Suprapubic skin (tissue), 4 donors: ENCODE results near the gene CADM1. TPM values are rescaled to one million over a fixed set of nuclear protein-coding genes. Genes with fewer than 3 reads are reported as not detected.

Experiments used
- DNase-seq, 2 donors: peaks; one replicate each; pipeline ENCODE4 v3.0.0-alpha.2; 2019; ENCODE audit warnings: low spot score in 2 of 2
- H3K27ac ChIP-seq: fragments of 200-600 bp; sonication (generic); one replicate; pipeline ENCODE4 v1.5.1; 2019
- H3K27me3 ChIP-seq: fragments of 200-600 bp; sonication (generic); one replicate; pipeline ENCODE4 v1.5.1; 2019
- H3K36me3 ChIP-seq: fragments of 200-600 bp; sonication (generic); one replicate; pipeline ENCODE4 v1.5.1; 2019
- H3K4me1 ChIP-seq: fragments of 200-600 bp; sonication (generic); one replicate; pipeline ENCODE4 v1.5.1; 2019
- H3K4me3 ChIP-seq: fragments of 200-600 bp; sonication (generic); one replicate; pipeline ENCODE4 v1.5.1; 2019; ENCODE audit warnings: mild to moderate bottlenecking
- H3K9me3 ChIP-seq: fragments of 200-600 bp; sonication (generic); one replicate; pipeline ENCODE4 v1.5.1; 2019
- EP300 ChIP-seq: sonication (generic); formaldehyde crosslinking; IDR thresholded peaks from one replicate; pipeline ENCODE4 v1.6.1; 2017; ENCODE audit warnings: antibody characterized with exemption
- POLR2A ChIP-seq, 2 donors: fragments of 450-650 bp; IDR thresholded peaks; one replicate each; pipeline ENCODE4 v1.6.1; 2017; ENCODE audit warnings: antibody characterized with exemption in 2 of 2, mild to moderate bottlenecking in 2 of 2, moderate library complexity in 2 of 2
- POLR2AphosphoS5 ChIP-seq, 3 donors: sonication (generic); formaldehyde crosslinking; IDR thresholded peaks; one replicate each; pipeline ENCODE4 v1.6.1; 2017; ENCODE audit warnings: antibody characterized with exemption in 3 of 3
- WGBS: methylation state at CpG from one replicate; pipeline ENCODE4 v1.1.5; 2018; 5-methylcytosine and 5-hydroxymethylcytosine counted together
- total RNA-seq, 4 donors: library from RNA; depleted of rRNA; stranded (reverse); fragments of >200 nt; gene quantifications; one replicate each; pipeline ENCODE4 v1.1.0, GENCODE V29; 2016
- TF ChIP-seq, protein P1 (sequence below), 2 donors: fragments of 200-600 bp in 1 of 2; fragments of 450-650 bp in 1 of 2; sonication (generic) in 1 of 2; IDR thresholded peaks; one replicate each; pipeline ENCODE4 v1.5.1; 2016 to 2019; ENCODE audit warnings: antibody characterized with exemption in 2 of 2, mild to moderate bottlenecking in 1 of 2, moderate library complexity in 1 of 2

The CADM1 gene
- total RNA-seq, 4 donors from 2014 or later, result 13.3 to 26.2 (median 15.3) TPM

DNA sequence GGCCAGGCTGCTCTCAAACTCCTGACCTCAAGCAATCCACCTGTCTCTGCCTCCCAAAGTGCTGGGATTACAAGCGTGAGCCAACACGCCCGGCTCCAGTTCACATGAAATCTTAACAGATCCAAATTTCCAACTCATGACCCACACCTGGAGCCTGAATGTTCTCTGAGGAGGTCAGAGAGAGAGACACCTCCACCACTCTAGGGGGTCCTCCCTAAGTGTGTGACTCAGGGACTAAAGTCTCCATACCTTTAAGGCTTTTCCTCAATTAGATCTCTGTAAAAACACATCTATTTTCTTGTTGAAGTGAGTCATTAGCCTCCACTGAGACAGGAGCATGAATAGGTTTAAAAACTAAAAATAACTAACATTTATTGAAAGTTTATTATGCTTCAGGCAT lies 376.4 kb downstream of the CADM1 start:
- WGBS, result 62% methylated on average over 3 of the region's 3 CpGs
- H3K9me3 ChIP-seq, result no peaks in the 10 kb centered on the region
- TF ChIP-seq POLR2AphosphoS5 (IDR thresholded peaks at IDR 0.05) (no peak), POLR2A (IDR thresholded peaks at IDR 0.05) (no peak), EP300 (no peak)
- TF ChIP-seq, protein P1, sequence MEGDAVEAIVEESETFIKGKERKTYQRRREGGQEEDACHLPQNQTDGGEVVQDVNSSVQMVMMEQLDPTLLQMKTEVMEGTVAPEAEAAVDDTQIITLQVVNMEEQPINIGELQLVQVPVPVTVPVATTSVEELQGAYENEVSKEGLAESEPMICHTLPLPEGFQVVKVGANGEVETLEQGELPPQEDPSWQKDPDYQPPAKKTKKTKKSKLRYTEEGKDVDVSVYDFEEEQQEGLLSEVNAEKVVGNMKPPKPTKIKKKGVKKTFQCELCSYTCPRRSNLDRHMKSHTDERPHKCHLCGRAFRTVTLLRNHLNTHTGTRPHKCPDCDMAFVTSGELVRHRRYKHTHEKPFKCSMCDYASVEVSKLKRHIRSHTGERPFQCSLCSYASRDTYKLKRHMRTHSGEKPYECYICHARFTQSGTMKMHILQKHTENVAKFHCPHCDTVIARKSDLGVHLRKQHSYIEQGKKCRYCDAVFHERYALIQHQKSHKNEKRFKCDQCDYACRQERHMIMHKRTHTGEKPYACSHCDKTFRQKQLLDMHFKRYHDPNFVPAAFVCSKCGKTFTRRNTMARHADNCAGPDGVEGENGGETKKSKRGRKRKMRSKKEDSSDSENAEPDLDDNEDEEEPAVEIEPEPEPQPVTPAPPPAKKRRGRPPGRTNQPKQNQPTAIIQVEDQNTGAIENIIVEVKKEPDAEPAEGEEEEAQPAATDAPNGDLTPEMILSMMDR (IDR thresholded peaks at IDR 0.05), result no peak

DNA sequence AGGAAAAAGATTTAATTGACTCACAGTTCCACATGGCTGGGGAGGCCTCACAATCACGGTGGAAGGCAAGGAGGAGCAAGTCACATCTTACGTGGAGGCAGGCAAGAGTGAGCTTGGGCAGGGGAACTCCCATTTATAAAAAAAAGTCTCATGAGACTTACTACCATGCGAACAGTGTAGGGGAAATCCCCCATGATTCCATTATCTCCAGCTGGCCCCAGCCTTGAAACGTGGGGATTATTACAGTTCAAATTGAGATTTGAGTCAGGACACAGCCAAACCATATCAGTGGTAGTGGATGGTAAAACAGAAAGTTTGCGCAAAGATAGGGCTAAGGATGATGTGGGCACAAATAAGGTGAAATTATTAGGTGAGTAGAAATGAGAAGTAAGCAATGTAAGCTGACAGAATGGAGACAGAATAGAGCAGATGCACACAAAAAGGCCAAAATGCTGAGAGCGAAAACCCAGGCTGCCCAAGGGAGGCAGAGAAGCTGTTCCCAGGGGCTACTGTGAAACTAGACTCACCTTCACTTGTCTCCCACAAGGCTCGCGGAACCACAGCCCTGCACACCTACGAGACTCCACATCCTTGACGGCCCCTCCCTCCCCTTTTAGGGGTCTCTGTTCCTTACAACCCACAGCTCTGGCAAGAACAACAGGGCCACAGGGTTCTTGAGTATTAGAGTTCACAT lies 377.6 kb downstream of the CADM1 start:
- 65% methylated on average over 10 of the region's 10 CpGs for WGBS
- H3K9me3 ChIP-seq, result no peaks in the 10 kb centered on the region
- H3K36me3 ChIP-seq, result no peaks in the 10 kb centered on the region
- H3K4me1 ChIP-seq, result no peaks in the 10 kb centered on the region
- no peaks in the 10 kb centered on the region for H3K27me3 ChIP-seq
- TF ChIP-seq POLR2AphosphoS5 (IDR thresholded peaks at IDR 0.05), result no peak
- TF ChIP-seq, protein P1 (IDR thresholded peaks at IDR 0.05), result no peak
- no peak for TF ChIP-seq EP300
- TF ChIP-seq POLR2A (IDR thresholded peaks at IDR 0.05), result no peak
- H3K4me3 ChIP-seq, result no peak overlapping the region
- DNase-seq, result no peak
- no peak overlapping the region for H3K27ac ChIP-seq

More for the DNA sequence above, 376.4 kb downstream of the CADM1 start:
- Histone ChIP-seq H3K27me3 (no peaks in the 10 kb centered on the region), H3K36me3 (no peaks in the 10 kb centered on the region), H3K27ac (no peak overlapping the region), H3K4me3 (no peak overlapping the region), H3K4me1 (no peaks in the 10 kb centered on the region)
- no peak for DNase-seq

DNA sequence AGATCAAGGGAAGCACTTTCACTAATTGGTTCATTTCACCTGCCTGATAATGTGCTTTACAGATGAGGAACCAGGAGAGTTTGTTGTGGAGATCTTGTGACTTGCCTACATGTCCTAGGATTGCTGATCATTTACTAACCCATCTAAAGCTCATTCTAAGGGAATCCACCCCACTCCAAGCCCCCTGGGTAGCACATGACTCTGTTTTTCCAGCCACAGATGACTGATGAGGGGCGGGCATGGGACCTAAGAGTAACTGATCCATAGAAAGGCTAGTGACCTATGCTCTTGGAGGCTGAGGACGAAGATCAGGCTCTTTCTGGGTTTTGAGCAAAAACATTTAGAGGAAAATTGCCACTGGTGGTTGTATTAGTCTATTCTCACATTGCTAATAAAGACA lies 378.1 kb downstream of the CADM1 start:
- H3K36me3 ChIP-seq, result no peaks in the 10 kb centered on the region
- H3K4me1 ChIP-seq, result no peaks in the 10 kb centered on the region
- no peaks in the 10 kb centered on the region for H3K27me3 ChIP-seq
- TF ChIP-seq EP300 (no peak), POLR2A (IDR thresholded peaks at IDR 0.05) (no peak), POLR2AphosphoS5 (IDR thresholded peaks at IDR 0.05) (no peak)
- TF ChIP-seq, protein P1 (IDR thresholded peaks at IDR 0.05), result no peak
- no peaks in the 10 kb centered on the region for H3K9me3 ChIP-seq
- no peak overlapping the region for H3K27ac ChIP-seq
- WGBS, result 83% methylated on average over 2 of the region's 2 CpGs
- no peak overlapping the region for H3K4me3 ChIP-seq
- DNase-seq, result no peak

DNA sequence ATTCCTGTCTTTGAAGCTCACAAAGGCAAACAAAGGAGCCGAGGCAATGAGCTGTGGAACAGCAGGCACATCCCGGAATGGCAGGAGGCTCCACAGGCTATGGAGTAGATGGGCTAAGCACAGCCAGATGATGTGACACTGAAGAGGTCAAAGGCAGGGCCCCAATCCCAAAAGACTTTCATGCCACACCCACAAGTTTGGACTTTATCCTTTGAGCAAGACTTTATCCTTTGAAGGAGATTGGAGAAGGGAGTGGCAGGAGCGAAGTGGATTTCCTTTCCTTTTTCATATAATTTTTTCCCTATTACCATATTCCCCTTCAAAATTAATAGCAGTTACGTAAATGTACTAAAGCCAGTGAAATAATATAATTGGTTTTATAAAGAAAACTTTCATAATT lies 379.4 kb downstream of the CADM1 start:
- no peaks in the 10 kb centered on the region for H3K9me3 ChIP-seq
- H3K4me1 ChIP-seq, result no peaks in the 10 kb centered on the region
- WGBS, result 87% methylated on average over 4 of the region's 4 CpGs
- no peaks in the 10 kb centered on the region for H3K36me3 ChIP-seq
- no peaks in the 10 kb centered on the region for H3K27me3 ChIP-seq
- no peak for DNase-seq
- no peak overlapping the region for H3K4me3 ChIP-seq
- TF ChIP-seq POLR2AphosphoS5 (IDR thresholded peaks at IDR 0.05) (no peak), POLR2A (IDR thresholded peaks at IDR 0.05) (no peak), EP300 (no peak)
- TF ChIP-seq, protein P1 (IDR thresholded peaks at IDR 0.05), result no peak
- H3K27ac ChIP-seq, result no peak overlapping the region

DNA sequence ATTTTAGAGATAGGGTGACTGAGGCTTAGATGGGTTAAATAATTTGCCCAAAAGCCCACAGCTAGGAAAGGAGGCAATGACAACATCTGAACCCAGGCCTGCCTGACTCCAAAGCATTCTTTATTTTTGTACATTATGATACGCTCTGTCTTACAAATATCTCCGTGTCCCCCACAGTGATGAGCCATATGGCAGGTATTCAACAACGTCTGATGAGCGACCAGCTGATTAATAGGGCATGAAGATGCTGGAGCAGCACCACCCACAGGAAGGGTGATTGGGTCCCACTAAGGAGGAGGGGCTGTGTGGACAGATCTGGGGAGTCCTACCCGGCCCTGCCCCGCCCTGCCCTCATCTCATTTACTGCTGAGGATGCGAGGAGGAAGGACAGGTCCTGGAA lies 380.6 kb downstream of the CADM1 start:
- TF ChIP-seq, protein P1 (IDR thresholded peaks at IDR 0.05), result no peak
- TF ChIP-seq EP300 (no peak), POLR2AphosphoS5 (IDR thresholded peaks at IDR 0.05) (no peak), POLR2A (IDR thresholded peaks at IDR 0.05) (no peak)
- H3K4me1 ChIP-seq, result no peaks in the 10 kb centered on the region
- H3K9me3 ChIP-seq, result no peaks in the 10 kb centered on the region
- WGBS, result 81% methylated on average over 7 of the region's 7 CpGs
- H3K36me3 ChIP-seq, result no peaks in the 10 kb centered on the region
- no peak overlapping the region for H3K27ac ChIP-seq
- H3K27me3 ChIP-seq, result no peaks in the 10 kb centered on the region
- no peak for DNase-seq
- H3K4me3 ChIP-seq, result no peak overlapping the region
